C1 segment of cervical spinal cord (tissue), 14 donors: ENCODE measurements around the gene DNAAF3.
"Not testable (repeated sequence)": the region's sequence is repeated elsewhere in the genome, so short reads cannot be mapped to it uniquely, and the experiment has no call there.

Source experiments
- DNase-seq, 14 donors: peaks; one replicate each; lab custom pipeline; 2025; lab: John Stamatoyannopoulos, UW

DNAAF3 gene

DNA sequence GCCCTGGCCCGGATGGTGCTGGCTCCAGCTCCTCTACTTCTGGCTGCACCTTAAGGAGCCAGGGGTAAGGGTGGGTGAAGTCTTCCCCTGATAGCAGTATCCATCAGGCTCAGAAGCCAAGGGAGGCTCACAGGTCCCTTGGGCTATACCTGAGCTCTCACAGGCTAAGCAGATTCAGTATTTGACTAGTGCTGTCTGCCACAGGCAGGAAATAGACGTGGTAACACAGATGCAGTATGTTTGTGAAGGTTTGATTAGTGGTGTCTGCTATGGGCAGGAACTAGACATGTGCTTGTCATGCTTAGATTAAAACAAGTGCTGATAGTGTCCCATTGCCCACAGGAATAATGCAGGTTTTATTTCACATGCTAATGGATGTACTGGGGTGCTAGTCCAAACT is 9.7 kb upstream of the DNAAF3 start:
- DNase-seq, result no peak

DNA sequence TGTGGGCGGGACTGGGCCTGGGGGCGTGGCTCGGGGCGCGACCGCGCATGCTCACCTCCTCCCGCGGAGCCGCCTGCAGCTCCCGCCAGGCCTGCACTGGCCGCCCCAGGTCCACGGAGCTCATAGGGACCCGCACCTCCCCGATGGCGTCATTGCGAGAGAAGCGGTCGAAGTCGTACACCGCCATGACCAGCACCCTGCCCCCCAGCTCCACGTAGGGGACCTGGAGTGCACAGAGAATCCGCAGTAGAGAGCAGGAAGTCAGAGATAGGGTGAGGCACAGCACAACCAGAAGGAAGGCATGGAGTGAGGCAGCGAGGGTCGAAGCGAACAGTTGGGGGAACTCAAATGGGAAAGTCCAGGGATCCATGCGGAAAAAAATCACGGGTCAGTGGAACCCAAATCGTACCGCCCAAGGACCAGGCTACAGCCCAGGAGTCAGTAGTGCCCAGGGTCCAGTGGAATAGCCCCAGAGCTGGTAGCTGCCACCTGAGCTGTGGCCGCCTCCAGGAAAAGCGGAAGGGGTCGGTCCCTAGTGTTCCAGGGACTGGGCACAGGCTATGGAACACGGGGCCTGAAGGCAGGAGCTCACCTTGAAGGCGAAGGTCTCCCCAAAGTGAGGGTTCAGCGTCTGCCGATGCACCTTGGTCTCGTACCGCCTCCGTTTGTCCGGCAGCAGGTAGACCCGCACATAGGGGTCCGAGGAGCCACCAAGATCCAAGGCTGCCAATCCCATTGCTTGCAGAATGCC is 8.9 kb upstream of the DNAAF3 start:
- no peak for DNase-seq

DNA sequence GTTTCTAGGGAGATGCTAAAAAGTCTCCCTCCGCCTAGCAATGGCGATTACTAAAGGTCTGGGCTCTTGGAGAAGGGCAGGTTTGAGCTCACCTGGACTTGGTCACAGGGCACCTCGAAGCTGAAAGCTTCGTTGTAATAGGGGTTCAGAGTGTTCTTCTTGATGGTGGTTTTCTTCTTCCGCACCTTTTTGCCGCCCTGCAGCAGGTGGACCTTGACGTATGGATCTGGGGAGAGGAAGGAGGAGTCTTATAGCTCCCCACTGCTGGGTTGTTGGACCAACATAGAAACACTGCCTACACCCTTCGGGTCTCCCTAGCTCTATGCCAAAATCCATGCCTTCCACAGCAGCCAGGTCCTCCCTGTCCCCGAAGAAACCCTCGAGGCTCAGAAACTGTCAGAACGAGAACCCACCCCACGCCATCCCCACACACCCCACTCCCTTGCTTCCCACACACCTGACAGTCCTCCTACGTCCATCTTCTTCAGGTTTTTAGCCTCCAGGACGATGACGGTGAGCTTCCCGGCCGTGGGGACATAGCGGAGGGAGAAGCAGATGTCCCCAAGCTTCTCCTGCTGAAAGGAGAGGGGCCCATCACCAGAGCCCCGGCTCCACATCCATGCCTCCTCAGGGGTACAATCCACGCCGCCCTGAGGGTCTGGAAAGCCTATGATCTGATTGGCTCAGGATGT is 8.2 kb upstream of the DNAAF3 start:
- DNase-seq, result peak in 2 of 14 donors; percentile 0 to 9

DNA sequence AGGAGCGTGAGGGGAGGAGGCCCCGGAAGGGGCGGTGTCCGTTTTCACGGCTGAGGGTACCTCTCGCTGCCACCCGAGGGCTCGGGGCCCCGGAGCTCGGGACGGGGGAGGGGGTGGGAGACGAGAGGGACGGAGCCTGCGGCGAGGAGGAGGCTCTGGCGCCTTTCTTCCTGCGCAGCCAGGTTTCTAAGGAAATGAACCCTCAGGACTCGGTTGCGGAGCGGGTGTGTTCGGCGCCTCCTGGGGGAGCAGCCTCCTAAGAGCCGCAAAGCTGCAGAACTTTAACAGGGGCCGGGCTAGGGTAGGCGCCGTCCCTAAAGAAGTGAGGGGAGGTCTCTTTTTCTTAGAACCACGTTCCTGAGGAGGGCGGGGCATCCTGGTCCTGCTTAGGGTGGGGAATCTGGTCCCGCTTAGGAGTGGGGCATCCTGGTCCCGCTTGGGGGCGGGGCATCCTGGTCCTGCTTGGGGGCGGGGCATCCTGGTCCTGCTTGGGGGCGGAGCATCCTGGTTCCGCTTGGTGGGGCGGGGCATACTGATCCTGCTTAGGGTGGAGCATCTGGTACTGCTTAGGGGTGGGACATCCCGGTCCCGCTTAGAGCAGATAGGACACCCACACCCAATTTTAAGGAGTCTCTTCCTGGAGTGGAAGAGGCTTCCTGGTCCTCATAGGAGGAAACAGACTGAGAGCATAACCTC is 7.4 kb upstream of the DNAAF3 start:
- DNase-seq, result peak in 3 of 14 donors; percentile 11 to 34 (median 13)

DNA sequence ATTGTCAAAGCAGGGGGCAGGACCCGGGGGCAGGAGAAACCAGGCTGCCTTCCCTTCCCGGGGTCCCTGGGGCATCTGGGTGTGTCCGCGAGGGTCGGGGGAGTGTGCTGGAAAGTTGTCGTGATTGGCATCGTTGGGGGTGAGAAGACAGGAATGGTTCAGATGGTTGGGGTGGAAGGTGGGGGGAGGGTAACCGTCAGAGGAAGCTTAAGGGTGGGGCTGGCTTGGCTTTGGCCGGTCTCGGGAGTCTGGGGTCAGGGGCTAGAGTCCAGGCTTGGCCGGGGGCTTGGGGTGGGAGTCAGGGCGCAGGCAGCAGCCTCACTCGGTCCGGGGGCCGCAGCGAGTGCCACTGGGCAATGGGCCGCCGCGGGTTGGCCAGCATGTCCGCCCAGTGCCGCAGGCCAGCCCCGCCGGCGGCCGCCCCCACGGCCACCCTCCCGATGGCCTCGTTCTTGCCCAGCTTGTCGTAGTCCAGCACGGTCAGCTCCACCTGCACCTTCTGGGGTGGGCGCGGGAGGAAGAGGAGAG is 6.8 kb upstream of the DNAAF3 start:
- DNase-seq, result no peak

DNA sequence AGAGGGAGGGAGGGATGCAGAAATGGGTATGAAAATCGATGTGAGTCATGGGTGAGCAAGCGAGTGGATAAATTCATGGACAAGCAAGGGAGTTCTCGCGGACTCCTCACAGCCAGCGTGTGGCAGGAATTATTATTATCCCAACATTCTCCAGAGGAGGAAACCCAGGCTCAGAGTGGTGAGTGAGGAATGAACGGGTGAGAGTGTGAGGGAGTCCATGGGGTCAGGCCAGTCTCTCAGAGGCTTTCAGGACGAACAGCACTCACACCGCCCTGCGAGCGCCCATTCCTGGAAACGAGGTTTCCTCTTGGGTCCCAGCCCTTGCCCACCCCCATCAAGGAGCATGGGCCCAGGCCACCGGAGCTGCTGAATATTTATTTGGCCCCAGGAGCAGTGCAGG is 6.3 kb upstream of the DNAAF3 start:
- DNase-seq, result no peak

DNA sequence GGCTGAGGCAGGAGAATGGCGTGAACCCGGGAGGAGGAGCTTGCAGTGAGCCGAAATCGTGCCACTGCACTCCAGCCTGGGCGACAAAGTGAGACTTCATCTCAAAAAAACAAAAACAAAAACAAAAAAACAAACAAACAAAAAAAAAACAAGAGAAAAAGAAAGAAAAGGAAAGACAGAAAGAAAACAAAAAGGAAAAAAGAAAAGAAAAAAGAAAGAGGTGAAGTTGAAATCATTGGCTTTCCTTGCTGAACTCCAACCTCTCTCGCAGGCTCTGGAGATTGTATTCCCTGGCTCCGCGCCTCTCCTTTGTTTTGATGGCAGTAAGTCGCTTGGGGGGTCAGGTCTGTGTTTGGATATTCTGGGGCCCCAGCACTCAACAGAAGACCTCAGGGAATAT is 5.9 kb upstream of the DNAAF3 start:
- not testable (repeated sequence) for DNase-seq

DNA sequence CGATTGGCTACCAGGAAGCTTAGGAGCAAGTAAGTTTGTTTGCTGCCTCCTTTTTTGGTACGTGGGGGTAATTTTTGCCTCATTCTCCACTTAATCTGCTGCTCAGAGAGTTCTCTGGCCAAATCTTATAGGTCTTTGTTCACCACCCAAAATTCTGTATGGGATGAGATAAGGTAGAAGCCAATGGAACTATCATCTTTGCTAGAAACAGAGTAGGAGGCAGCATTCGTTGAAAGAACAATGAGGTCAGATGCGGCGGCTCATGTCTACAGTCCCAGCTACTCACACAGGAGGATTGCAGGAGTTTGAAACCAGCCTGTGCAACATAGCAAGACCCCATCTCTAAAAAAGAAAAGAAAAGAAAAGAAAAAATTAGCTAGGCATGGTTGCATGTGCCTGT is 5.0 kb upstream of the DNAAF3 start:
- no peak for DNase-seq

DNA sequence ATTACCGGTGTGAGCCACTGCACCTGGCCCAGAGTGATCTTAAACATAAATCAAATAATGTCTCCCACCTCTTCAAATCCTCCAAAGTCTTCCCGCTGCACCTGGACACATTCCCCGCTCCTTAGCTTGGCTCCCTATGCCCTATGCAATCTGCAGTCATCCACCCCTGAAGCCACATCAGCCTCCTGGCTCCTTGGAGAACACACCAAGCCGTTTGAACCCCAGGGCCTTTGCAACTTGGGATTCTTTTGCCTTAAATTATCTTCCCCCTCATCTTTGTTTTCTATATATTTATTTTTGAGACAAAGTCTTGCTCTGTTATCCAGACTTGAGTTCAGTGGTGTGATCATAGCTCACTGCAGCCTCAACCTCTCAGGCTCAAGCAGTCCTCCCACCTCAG is 2.7 kb upstream of the DNAAF3 start:
- DNase-seq, result no peak

DNA sequence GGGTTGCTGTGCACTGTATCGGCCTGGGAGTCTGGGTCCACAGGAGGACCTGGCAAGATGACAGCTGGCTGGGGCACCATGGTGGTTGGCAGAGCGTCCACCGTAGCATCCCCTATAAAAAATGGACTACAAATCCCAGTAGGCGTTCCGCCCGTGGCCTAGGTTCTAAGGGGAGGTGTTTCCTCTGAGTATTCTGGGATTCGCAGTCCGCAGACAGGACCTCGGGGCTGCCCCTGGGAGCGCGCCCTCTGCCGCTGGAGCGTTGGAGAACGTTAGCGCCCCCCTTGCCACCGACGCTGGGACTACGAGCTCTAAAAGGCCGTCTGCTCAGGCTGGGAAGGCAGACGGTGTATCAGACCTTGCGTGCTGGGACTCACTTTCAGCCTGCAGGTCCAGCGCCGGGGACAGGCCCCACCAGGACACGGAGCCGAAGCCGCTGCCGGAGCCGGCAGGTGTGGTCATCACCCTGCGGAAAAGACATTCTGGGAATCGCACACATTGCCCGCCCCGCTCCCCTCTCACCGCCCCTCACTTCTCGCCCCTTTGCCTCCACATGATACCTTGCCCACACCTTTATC is 372 bp downstream of the DNAAF3 start:
- peak in 7 of 14 donors; percentile 29 to 54 (median 37) for DNase-seq

DNA sequence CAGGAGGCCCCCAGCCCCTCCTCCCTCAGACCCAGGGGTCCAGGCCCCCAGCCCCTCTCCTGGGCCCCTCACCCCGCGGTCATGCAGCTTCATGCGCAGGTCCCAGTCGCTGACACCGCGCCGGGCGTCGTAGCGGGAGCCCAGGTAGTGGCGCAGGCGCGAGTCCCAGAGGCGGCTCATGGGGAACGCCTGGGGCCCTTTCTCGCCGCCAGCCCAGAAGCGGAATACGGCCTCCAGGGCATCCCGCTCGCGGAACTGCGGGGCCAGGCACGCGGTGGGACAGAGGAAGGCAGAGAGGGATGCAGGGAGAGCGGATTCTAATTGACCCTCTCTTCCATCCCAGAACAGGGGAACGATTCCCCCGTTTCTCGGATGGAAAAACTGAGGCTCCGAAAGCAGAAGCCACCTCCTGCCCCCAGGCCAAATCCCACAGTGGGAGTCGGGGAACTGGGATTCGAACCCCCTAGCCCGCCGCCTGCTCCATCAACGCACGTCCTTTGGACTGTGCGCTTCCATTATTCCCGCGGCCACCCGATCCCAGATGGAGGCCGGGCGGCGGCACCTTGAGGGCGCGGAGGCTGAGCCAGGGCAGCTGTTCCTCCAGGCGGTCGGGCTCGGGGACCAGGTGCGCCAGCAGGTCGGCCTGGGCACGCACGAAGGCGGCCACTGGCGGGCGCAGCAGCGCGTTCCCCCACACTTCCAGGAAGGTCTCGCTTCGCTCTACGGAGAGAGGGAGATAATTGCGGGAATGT is 4.7 kb downstream of the DNAAF3 start:
- no peak for DNase-seq

DNA sequence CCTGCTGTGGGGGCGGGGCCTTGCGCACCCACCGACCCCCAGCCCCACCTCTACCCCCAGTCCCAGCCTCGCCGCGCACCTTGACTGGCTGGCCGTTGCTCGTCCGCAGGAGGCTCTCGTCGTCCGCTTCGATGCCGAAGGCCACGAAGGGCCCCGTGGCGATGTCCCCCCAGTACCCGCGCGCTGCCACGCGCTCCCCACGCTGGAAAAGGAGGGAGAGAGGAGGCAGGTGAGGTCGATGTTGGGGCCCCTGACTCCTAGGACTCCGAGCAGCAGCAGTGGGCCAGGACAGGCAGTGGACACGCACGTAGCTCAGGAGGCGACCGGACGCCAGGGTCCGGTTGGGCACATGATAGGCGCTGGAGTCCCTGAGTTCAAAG is 5.4 kb downstream of the DNAAF3 start:
- DNase-seq, result no peak

DNA sequence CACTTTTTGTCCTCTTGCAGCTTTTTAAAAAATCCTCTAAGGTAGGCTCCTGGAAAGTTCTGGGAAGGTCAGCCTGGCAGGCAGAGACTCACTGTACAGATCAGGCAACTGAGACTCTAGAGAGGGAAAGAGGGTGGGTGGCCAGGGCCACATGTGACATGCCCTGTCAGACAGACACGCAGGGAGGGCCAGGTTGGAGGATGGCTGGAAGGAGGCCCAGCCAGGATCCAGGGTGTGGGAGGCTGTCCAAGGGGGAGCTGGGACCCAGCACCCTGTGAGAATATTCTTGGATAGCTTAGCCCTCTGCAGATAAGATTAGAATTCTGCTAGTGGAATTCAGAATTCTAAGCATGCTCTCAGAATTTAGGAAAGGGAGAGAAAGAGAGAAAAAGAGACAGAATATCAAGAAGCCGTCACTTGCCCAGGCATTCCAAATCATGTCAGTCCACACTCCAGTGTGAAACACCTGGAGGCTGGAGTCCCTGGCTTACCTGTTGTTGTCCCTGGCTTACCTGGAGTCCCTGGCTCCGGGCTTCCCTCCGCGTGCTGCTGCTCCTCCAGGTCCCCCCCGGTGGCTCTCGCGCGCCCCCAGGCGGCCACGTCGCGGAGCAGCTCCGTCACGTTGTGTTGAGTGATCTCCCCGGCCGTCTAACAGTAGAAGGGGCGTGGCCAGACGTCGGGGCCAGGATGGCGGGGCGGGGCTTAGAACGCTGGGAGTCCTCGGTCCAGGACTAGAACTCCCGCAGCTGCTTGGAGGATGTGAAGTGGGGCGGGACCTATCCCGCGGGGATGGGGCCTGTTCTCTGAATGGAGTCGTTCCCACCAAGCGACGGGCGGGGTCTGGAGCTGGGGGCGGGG is 6.1 kb downstream of the DNAAF3 start:
- DNase-seq, result peak in 8 of 14 donors; percentile 2 to 59 (median 18)

DNA sequence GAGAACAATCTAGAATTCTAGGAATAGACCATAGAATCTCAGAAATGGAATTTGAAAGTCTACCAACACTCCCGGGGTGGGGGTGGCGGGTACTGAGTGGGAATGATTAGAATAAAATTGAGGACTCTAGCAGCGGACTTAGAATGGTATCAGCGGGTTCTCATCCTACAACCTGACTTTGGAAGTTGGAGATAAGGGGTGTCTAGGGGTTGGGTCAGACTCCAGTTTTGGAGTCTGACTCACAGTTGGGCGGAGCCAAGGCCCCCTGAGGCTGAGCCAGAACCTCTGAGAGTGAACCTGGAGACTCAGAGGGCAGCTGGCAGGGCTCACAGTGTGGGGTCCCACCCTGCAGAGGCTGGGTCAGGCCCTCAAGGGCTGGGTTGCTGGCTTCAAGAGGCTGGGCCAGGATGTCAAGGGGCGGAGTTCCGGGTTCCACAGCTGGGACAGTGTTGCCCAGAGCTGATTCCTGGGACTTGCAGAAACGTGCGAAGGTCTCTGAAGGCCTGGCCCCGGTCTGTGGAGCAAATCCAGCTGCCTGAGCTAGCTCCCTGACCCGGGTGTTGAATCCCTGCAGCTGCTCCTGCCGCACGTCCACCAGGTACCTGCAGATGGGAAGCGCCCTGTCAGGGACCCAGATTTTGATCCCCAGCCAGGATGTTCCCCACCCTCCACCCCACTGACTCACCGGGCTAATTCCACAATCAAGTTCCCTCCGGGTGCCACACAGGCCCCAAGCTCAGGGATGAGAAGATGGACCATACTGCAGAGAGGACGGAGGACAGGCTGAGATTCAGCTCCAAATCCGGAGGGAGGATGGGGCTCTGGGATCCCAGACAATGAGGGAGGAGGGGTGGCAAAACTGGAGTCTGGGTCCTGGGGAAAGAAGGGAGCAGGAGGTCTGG is 7.3 kb downstream of the DNAAF3 start:
- DNase-seq, result no peak

DNA sequence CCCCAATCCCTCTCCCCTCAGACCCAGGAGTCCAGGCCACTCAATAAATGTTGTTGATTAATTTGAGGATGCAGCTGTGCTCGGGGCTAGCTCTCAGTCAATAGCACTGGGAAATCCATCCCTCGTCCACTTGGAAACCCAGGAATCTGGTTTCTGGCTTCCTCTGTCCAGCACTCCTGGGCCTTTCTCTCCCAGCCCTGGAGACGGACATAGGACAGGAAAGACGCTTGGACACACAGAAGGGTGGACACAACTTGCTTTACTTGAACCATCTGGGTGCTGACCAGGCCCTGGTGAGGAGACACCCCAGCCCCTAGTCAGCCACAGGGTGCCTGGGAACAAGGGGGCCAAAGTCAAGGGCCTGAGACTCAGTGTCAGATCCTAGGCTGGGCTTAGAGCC is 8.0 kb downstream of the DNAAF3 start:
- no peak for DNase-seq

DNA sequence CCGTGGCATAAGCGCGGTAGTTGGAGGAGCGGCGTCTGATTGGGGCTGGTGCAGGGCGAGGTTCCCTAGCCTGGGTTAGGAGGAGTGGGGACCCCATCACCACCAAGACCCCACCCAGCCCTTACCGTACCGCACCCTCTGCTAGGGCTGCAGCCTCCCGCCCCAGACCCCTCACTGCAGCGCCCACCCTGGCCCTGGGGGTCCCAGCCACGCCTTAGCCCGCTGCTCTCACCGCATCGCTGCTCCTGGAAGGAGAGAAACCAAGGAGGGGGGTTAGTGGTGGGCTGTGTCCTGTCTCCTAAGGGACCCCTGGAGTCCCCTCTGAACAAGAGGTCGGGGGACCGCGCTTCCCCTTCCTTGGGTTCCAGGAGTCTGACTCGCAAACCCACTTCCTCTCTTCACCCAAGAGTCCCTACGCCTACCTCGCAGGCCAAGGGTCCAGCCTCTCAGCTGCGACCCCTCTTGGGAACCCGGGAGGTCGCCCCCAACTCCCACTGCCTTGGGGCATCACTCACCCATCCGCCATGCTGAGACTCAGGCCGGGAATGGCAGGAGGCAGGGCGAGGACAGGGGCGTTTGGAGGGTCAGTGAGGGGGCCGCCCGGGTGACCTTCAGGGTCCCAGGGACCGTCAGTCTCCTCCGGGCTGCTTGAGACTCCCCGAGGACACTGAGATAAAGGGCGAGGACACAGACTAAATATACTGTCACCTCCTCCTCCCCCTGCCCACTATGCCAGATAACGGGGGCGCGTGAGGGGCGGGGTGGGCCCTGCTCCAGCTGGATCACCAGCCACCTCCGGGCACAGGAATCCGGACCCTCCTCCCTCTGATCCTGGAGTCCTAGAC is 9.1 kb downstream of the DNAAF3 start, which contains the start of gene TNNI3:
Gene TNNI3, minus strand, starts transcription at position 669 of the 845 bp plus-strand sequence. Its CDS starts 143 bp downstream, at position 526.
- no peak for DNase-seq

DNA sequence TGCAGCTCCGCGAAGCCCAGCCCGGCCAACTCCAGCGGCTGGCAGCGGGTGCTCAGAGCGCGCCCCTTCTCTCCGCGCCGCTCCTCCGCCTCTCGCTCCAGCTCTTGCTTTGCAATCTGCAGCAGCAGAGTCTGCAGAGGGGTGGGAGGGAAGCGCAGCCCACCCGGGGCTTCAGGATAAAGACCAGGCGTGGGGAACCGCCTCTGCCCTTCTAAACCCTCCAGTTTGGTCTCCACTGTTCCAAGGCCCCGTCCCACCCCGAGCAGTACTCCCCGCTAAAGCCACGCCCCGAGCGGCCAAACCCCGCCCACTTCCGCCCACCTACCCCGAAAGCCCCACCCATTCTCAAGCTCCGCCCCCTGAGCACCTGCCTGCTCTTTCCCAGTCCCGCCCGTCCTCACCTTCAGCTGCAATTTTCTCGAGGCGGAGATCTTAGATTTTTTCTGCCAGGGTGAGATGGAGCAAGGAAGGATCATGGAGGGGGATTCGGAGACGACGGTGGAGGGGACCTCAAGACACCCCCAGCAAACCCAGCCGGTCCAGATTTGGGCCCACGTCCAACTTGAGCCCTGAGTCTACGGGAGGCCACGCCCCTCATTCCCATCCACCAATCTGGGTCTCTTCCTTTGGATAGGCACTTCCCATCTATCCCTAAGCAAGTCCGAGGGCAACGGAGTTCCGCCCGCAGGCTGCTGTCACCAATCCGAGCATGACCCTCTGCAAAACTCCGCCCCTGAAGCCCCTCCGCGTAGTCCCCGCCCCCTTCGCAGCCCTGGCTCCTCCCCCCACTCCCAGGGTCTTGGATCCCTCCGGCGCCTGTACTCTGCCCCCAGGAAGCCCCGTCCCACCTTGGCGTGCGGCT is 10.0 kb downstream of the DNAAF3 start:
- peak in 1 of 14 donors; percentile 0 for DNase-seq
